GM21576 (cell line): ENCODE data around the gene SERTM1.

Experiments used
- ATAC-seq: cut with Tn5 transposase; IDR thresholded peaks from one replicate; pipeline ENCODE4 v1.9.1; 2021; ENCODE audit warnings: mild to moderate bottlenecking, moderate library complexity; ENCODE audit not compliant: unreplicated experiment

The SERTM1 gene

DNA sequence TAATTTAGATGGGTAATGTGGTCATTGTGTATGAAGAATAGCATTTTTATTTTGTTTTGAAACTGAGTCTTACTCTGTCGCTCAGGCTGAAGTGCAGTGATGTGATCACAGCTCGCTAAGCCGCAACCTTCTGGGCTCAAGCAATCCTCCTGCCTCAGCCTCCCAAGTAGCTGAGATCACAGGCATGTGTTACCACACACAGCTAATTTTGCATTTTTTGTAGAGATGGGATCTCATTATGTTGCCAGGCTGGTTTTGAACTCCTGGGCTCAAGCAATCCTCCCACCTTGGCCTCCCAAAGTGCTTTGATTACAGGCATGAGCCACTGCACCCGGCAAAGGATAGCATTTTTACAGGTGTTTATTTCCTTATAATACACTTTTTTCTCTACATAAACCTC, 36.6 kb downstream of the SERTM1 start:
- no peak for ATAC-seq

DNA sequence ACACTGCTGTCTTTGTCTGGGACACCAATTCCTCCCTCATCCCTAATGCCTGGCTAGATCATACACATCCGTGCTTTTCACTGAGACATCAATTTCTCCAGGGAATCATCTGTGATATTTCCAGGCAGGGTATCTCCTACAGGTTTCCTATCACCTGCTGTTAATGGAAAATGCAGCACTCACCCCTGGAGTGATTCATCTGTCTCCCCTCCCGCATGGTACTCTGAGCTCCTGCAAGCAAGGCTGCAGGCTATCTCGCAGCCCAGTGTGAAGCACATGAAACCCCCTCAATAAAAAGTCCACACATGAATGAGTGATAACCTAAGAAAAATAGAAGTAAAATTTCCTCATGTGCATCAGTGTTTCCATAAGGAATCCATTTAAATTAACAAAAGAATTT, 38.5 kb downstream of the SERTM1 start:
- no peak for ATAC-seq

DNA sequence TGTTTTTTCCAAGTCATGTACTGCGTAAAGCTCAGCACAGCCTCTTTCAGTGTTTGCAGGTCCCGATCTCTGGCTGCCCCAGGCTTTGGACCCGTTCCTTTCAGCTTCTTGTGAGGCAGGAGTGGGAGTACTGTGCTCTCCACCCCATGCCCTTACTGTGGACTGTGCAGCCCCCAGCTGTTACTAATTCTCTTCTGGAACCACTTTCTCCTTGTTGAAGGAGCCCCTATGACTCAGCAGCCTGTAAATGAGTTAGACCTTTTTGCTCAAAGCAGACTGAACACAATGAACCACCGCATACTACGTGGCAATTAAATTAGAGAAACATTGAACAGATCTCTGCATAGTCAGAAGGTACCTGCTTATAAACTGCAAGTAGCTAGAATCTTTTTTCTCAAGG, 39.0 kb downstream of the SERTM1 start:
- no peak for ATAC-seq

DNA sequence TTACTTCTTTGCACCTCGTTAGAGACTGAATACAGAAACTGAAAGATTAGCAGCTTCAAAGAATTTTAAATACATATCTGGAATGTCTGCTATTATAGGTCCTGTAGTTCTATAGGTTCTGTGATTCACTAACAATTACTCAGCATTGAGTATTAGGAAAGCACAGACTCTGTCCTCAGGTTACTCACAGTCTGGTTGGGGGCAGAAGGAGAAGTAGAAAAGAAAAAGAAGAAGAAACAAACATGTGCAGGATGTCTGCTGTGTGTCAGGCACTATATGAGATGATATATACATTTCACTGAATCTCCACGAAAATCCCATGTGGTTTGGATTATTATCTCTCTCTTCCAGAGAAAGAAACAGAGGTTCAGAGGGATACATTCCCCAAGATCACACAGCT, 40.1 kb downstream of the SERTM1 start:
- no peak for ATAC-seq

GRCh38 chr13:36715841-36716240, 42.0 kb downstream of the SERTM1 start:
- no peak for ATAC-seq

DNA sequence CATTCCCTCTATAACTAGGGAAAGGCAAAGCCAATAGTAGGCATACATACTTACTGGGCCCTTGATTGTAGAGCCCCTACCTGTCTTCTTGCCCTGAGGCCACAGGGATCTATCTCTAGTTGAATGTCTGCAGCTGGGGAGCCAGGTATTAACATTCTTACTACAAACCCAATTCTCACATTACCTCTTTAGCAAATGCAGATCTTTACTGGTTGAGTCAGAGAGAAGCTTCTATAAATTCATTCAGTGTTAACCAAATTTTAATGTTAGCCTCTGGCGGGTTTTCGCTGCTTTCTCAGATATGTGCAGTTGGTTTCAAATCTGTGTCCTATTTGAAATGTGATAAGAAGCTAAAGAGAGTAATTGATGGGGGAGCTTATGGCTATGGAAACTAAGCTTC, 43.2 kb downstream of the SERTM1 start:
- no peak for ATAC-seq

GRCh38 chr13:36717966-36718545, 44.2 kb downstream of the SERTM1 start:
- no peak for ATAC-seq

GRCh38 chr13:36718686-36719085, 44.9 kb downstream of the SERTM1 start:
- no peak for ATAC-seq

DNA sequence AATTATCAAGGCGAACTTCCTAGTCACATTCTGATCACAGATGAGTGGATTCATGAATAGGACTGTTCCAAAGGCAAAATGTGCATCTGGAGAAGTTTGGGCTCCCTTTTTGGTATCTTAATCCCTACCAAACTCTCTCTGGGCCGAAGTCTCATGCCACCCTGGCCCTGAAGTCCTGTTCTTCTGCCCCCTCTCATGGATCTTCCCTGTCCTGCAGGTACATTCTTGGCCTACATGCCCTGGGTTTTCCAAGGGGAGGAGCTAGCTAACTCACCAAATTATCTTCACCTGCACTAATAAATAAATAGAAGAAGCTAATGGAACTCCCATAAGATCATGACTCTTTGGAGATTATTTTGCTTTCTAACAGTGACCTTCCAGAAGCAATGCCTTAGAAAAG, 50.3 kb downstream of the SERTM1 start:
- no peak for ATAC-seq

DNA sequence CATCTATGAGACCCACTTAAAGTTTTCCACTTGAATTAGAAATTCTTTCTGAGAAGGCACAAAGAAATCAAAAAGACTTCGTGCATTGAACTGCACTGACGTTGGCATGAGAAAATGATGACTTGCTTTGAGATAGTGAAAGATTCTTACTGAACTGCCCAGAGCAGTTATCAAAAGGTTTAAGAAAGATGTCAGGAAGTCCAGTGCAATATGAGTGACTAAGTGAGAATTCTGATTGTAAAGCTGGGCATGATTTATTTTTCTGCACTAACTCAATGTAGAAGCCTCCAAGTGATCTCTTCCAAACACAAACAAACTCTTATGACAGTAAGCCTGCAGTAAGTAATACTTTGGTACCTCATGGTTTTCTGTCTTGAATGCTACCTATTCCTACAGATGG, 52.1 kb downstream of the SERTM1 start:
- ATAC-seq: no peak

DNA sequence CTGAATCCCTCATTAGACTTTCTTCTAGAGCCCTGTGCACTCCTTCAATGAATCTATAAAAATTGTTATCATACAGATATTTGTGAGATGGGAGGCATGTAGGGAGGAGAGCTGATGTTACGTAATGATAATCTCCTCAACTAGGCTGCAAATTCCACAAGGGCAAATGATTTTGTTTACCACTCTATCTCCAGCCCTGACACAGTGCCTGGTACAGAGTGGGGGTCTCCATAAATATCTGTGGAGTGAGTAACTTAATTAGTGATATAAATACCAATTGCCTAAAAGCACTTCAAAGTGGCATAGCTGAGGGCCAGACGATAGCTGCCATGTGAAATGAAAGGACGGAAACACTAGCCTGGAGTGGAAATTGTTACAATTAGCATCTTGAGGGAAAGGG, 54.2 kb downstream of the SERTM1 start:
- no peak for ATAC-seq

- no peak for ATAC-seq
Measured at GRCh38 chr13:36736119-36736726, 62.4 kb downstream of the SERTM1 start.

GRCh38 chr13:36737524-36738083, 63.8 kb downstream of the SERTM1 start:
- ATAC-seq: no peak

DNA sequence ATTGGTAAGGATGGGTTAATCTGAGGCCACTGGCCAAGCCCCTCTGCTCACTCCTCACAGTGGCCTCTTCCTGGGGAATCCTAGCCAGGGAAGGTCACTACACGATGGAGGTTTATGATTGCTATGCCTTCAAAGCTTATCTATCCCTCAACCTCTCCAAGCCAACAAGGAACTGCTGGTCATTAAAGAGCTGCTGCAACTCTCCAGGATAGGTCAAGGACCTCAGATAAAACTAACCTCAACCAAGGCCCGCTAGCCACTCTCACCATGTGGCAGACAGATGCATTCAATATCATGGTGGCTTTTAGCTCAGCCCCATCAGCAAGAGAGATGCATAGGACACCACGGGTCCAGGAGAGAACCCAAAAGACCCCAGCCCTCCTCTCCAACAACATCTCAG, 71.6 kb downstream of the SERTM1 start:
- no peak for ATAC-seq

GRCh38 chr13:36746051-36746450, 72.2 kb downstream of the SERTM1 start:
- ATAC-seq: no peak
